Liver (tissue), 9 donors: Measurements from ENCODE around the gene RASL11A. TPM values are rescaled to one million over a fixed set of nuclear protein-coding genes. Genes with fewer than 3 reads are reported as not detected.

ENCODE experiments used
- DNase-seq: peaks from one replicate; pipeline ENCODE4 v3.0.0-alpha.2; 2017; ENCODE audit warnings: low spot score
- H3K27ac ChIP-seq, 2 donors: one replicate each; pipeline ENCODE4 v1.7.0; 2013; ENCODE audit warnings: inconsistent platforms in 2 of 2, low read length in 2 of 2, control low read depth in 1 of 2, low read depth in 1 of 2, mild to moderate bottlenecking in 1 of 2
- H3K27me3 ChIP-seq, 4 donors: one replicate each; pipeline versions ENCODE4 v1.6.1 to v1.7.0; 2013; ENCODE audit warnings: low read length in 3 of 4, inconsistent platforms in 1 of 4, mild to moderate bottlenecking in 1 of 4, moderate library complexity in 1 of 4; ENCODE audit not compliant: control insufficient read depth in 4 of 4, insufficient read depth in 4 of 4
- H3K36me3 ChIP-seq, 4 donors: one replicate each; pipeline versions ENCODE4 v1.6.1 to v1.7.0; 2013; ENCODE audit warnings: low read length in 3 of 4, mild to moderate bottlenecking in 3 of 4, low read depth in 1 of 4, moderate library complexity in 1 of 4; ENCODE audit not compliant: control insufficient read depth in 4 of 4, insufficient read depth in 3 of 4
- H3K4me1 ChIP-seq, 4 donors: one replicate each; pipeline versions ENCODE4 v1.6.1 to v1.7.0; 2013; ENCODE audit warnings: low read length in 3 of 4, mild to moderate bottlenecking in 3 of 4, moderate library complexity in 1 of 4; ENCODE audit not compliant: control insufficient read depth in 4 of 4, insufficient read depth in 4 of 4
- H3K4me3 ChIP-seq, 3 donors: one replicate each; pipeline versions ENCODE4 v1.6.1 to v1.7.0; 2013; ENCODE audit warnings: low read length in 3 of 3, control low read depth in 1 of 3, low read depth in 1 of 3, mild to moderate bottlenecking in 1 of 3
- H3K9ac ChIP-seq, 2 donors: one replicate each; pipeline ENCODE4 v1.7.0; 2013; ENCODE audit warnings: low read length in 2 of 2, mild to moderate bottlenecking in 2 of 2, moderate library complexity in 2 of 2, control low read depth in 1 of 2, low read depth in 1 of 2
- H3K9me3 ChIP-seq, 4 donors: one replicate each; pipeline versions ENCODE4 v1.6.1 to v1.7.0; 2013; ENCODE audit warnings: low read length in 3 of 4; ENCODE audit not compliant: control insufficient read depth in 4 of 4
- ATF3 ChIP-seq: IDR thresholded peaks from 2 replicates; pipeline ENCODE4 v1.6.1; 2016; ENCODE audit warnings: antibody characterized with exemption
- CTCF ChIP-seq: fragments of 150-350 bp; IDR thresholded peaks from 2 replicates; pipeline ENCODE4 v1.5.1; 2017; ENCODE audit warnings: improper control_type of control experiment, low read depth, low read length; ENCODE audit not compliant: missing input control
- EGR1 ChIP-seq, 2 donors: IDR thresholded peaks; 2 replicates each; pipeline ENCODE4 v1.6.1; 2016 to 2018; ENCODE audit warnings: antibody characterized with exemption in 2 of 2, low read depth in 2 of 2
- FOXA1 ChIP-seq: IDR thresholded peaks from 2 replicates; pipeline ENCODE4 v1.6.1; 2016; ENCODE audit warnings: antibody characterized with exemption
- FOXA2 ChIP-seq: IDR thresholded peaks from 2 replicates; pipeline ENCODE4 v1.6.1; 2016; ENCODE audit warnings: antibody characterized with exemption
- GABPA ChIP-seq, 2 donors: IDR thresholded peaks in 1 of 2; conservative IDR thresholded peaks in 1 of 2; 2 replicates each; pipeline ENCODE4 v1.6.1; 2016; ENCODE audit warnings: antibody characterized with exemption in 2 of 2, mild to moderate bottlenecking in 1 of 2, moderate library complexity in 1 of 2
- HNF4A ChIP-seq, 2 donors: conservative IDR thresholded peaks; 2 replicates each; pipeline ENCODE4 v1.6.1; 2016; ENCODE audit warnings: antibody characterized with exemption in 2 of 2, mild to moderate bottlenecking in 2 of 2
- HNF4G ChIP-seq: IDR thresholded peaks from 2 replicates; pipeline ENCODE4 v1.6.1; 2016; ENCODE audit warnings: antibody characterized with exemption
- JUND ChIP-seq, 2 donors: IDR thresholded peaks; 2 replicates each; pipeline ENCODE4 v1.6.1; 2016; ENCODE audit warnings: antibody characterized with exemption in 2 of 2
- MAX ChIP-seq: IDR thresholded peaks from 2 replicates; pipeline ENCODE4 v1.6.1; 2016; ENCODE audit warnings: antibody characterized with exemption
- NR2F2 ChIP-seq: IDR thresholded peaks from 2 replicates; pipeline ENCODE4 v1.6.1; 2016; ENCODE audit warnings: antibody characterized with exemption
- RAD21 ChIP-seq, 2 donors: IDR thresholded peaks; 2 replicates each; pipeline ENCODE4 v1.6.1; 2016; ENCODE audit warnings: antibody characterized with exemption in 2 of 2, mild to moderate bottlenecking in 2 of 2
- REST ChIP-seq: IDR thresholded peaks from 2 replicates; pipeline ENCODE4 v1.6.1; 2016; ENCODE audit warnings: antibody characterized with exemption, mild to moderate bottlenecking
- RXRA ChIP-seq, 2 donors: IDR thresholded peaks; 2 replicates each; pipeline ENCODE4 v1.6.1; 2017 to 2018; ENCODE audit warnings: antibody characterized with exemption in 2 of 2, mild to moderate bottlenecking in 1 of 2
- SP1 ChIP-seq: IDR thresholded peaks from 2 replicates; pipeline ENCODE4 v1.6.1; 2018; ENCODE audit warnings: antibody characterized with exemption, mild to moderate bottlenecking
- TAF1 ChIP-seq: conservative IDR thresholded peaks from 2 replicates; pipeline ENCODE4 v1.6.1; 2016; ENCODE audit warnings: antibody characterized with exemption, mild to moderate bottlenecking
- YY1 ChIP-seq: IDR thresholded peaks from 2 replicates; pipeline ENCODE4 v1.6.1; 2016; ENCODE audit warnings: antibody characterized with exemption, mild to moderate bottlenecking
- ZBTB33 ChIP-seq: IDR thresholded peaks from 2 replicates; pipeline ENCODE4 v1.6.1; 2016; ENCODE audit warnings: antibody characterized with exemption
- WGBS: extraction: QIAGEN DNeasy Blood & Tissue Kit; methylation state at CpG from one replicate; pipeline ENCODE4 v1.1.7; 2013; 5-methylcytosine and 5-hydroxymethylcytosine counted together
- polyA plus RNA-seq, 2 donors: library from polyadenylated mRNA; stranded (reverse) in 1 of 2; unstranded in 1 of 2; fragments of 200-250 nt in 1 of 2; fragments of >200 nt in 1 of 2; fragmentation: Nextera tagmentation in 1 of 2; extraction: Ambion mirVana in 1 of 2; gene quantifications; one replicate each; pipeline versions ENCODE4 v1.2.1 to v1.2.3, GENCODE V29; 2013 to 2015
- total RNA-seq, 2 donors: library from RNA; depleted of rRNA; stranded (reverse); fragments of >200 nt; gene quantifications; one replicate each; pipeline ENCODE4 v1.2.3, GENCODE V29; 2014
- donor health status: healthy.
- donor health status: healthy.
- donor health status: healthy.
- donor health status: healthy.
- donor health status: healthy.

RASL11A gene
- total and polyA plus RNA-seq, 4 donors = 2.5 to 5.6 (median 4.0) TPM

GRCh38 chr13:27309401-27309958, 38.9 kb downstream of the RASL11A start:
- Histone ChIP-seq H3K4me1 (no peaks in the 10 kb centered on the region), H3K27me3 (no peaks in the 10 kb centered on the region), H3K4me3 (no peak overlapping the region), H3K36me3 (no peaks in the 10 kb centered on the region), H3K9me3 (no peaks in the 10 kb centered on the region), H3K9ac (no peak overlapping the region), H3K27ac (no peak overlapping the region)
- no peak for DNase-seq
- WGBS = 66% methylated on average over 7 of the region's 7 CpGs
- TF ChIP-seq FOXA2 = no peak
- TF ChIP-seq MAX = no peak
- TF ChIP-seq RXRA (IDR thresholded peaks at IDR 0.05) = no peak
- TF ChIP-seq HNF4A (conservative IDR thresholded peaks at IDR 0.05) = no peak
- no peak for TF ChIP-seq EGR1 (IDR thresholded peaks at IDR 0.05; ENCODE audit: low read depth in 2 of 2)
- no peak for TF ChIP-seq CTCF
- TF ChIP-seq TAF1 = no peak
- TF ChIP-seq RAD21 (IDR thresholded peaks at IDR 0.05) = no peak
- no peak for TF ChIP-seq GABPA (IDR thresholded peaks at IDR 0.05 in 1 of 2, conservative IDR thresholded peaks at IDR 0.05 in 1 of 2)
- no peak for TF ChIP-seq ATF3
- TF ChIP-seq HNF4G = no peak
- no peak for TF ChIP-seq FOXA1
- TF ChIP-seq SP1 = no peak
- TF ChIP-seq ZBTB33 = no peak
- no peak for TF ChIP-seq NR2F2
- no peak for TF ChIP-seq REST
- no peak for TF ChIP-seq JUND (IDR thresholded peaks at IDR 0.05)
- no peak for TF ChIP-seq YY1
